Caco-2 (cell line): ENCODE data around the gene TMEM129. TPM values are rescaled to one million over a fixed set of nuclear protein-coding genes. Genes with fewer than 3 reads are reported as not detected.

Experiments
- BruUV-seq: library from RNA; stranded (reverse); fragments of 400-500 nt; replicated peaks from 2 replicates; lab custom pipeline; 2021; lab: Mats Ljungman, UMichigan
- CTCF ChIA-PET: fragments of 300-600 bp; sonication (Branson Sonifier 250); formaldehyde crosslinking; loops from one replicate; lab custom pipeline; 2022; ENCODE audit warnings: antibody characterized with exemption; lab: Charles Lee
- POLR2A ChIA-PET: fragments of 300-600 bp; sonication (Branson Sonifier 250); formaldehyde crosslinking; loops from one replicate; lab custom pipeline; 2022; ENCODE audit warnings: antibody characterized with exemption; lab: Charles Lee
- DNase-seq, 2 experiments: peaks; one replicate each; pipeline versions ENCODE4 v3.0.0 to v3.0.0-alpha.2; 2020 to 2022
- H3K27me3 ChIP-seq: replicated peaks from 2 replicates; pipeline ENCODE4 v1.6.0; 2011; ENCODE audit warnings: low read length; ENCODE audit not compliant: control insufficient read depth, insufficient read depth
- H3K36me3 ChIP-seq: 2 replicates; pipeline ENCODE4 v1.5.1; 2011; ENCODE audit warnings: low read length; ENCODE audit not compliant: control insufficient read depth, insufficient read depth
- H3K4me1 ChIP-seq: fragments of 250-450 bp; sonication (Bioruptor Pico); 2 replicates; pipeline ENCODE4 v1.5.1; 2020; ENCODE audit warnings: mild to moderate bottlenecking
- H3K4me3 ChIP-seq: 2 replicates; pipeline ENCODE4 v1.5.1; 2011; ENCODE audit warnings: low read depth, mild to moderate bottlenecking, control low read depth, low read length
- H3K9me3 ChIP-seq: fragments of 250-450 bp; sonication (Bioruptor Pico); 2 replicates; pipeline ENCODE4 v1.5.1; 2020; ENCODE audit warnings: mild to moderate bottlenecking, moderate library complexity
- H3K27ac Mint-ChIP-seq: one replicate; pipeline ENCODE4 v1.8.0; 2022; ENCODE audit warnings: mixed read lengths; ENCODE audit not compliant: unreplicated experiment
- H3K27me3 Mint-ChIP-seq: one replicate; pipeline ENCODE4 v1.8.0; 2022; ENCODE audit warnings: mixed read lengths; ENCODE audit not compliant: insufficient read depth, unreplicated experiment
- H3K36me3 Mint-ChIP-seq: one replicate; pipeline ENCODE4 v1.8.0; 2022; ENCODE audit warnings: mild to moderate bottlenecking, mixed read lengths; ENCODE audit not compliant: insufficient read depth, unreplicated experiment
- H3K4me1 Mint-ChIP-seq: one replicate; pipeline ENCODE4 v1.8.0; 2022; ENCODE audit warnings: low read depth, mixed read lengths; ENCODE audit not compliant: unreplicated experiment
- H3K4me3 Mint-ChIP-seq: one replicate; pipeline ENCODE4 v1.8.0; 2022; ENCODE audit warnings: mild to moderate bottlenecking, moderate library complexity, mixed read lengths; ENCODE audit not compliant: unreplicated experiment
- H3K9me3 Mint-ChIP-seq: one replicate; pipeline ENCODE4 v1.8.0; 2022; ENCODE audit warnings: mixed read lengths; ENCODE audit not compliant: unreplicated experiment
- CTCF ChIP-seq, 2 experiments: fragments of 200-600 bp in 1 of 2; IDR thresholded peaks; 1 replicate in 1 of 2; 2 replicates in 1 of 2; pipeline versions ENCODE4 v1.5.1 to v1.8.0; 2011 to 2022; ENCODE audit warnings: antibody characterized with exemption in 1 of 2, control low read depth in 1 of 2, inconsistent platforms in 1 of 2, low read depth in 1 of 2, low read length in 1 of 2, mild to moderate bottlenecking in 1 of 2, moderate library complexity in 1 of 2; ENCODE audit not compliant: insufficient read depth in 1 of 2, severe bottlenecking in 1 of 2, unreplicated experiment in 1 of 2
- intact Hi-C: fragments of 100-400 bp; cut with micrococcal nuclease; formaldehyde crosslinking; loops from one replicate; pipeline ENCODE4 v1.10.0; 2022; ENCODE audit not compliant: unreplicated experiment
- total RNA-seq: library from RNA; stranded (reverse); gene quantifications from 2 replicates; pipeline ENCODE4 v1.2.3, GENCODE V29; 2022

Gene TMEM129
- total RNA-seq, 1 experiment from 2014 or later, result 39.0 TPM

- Mint-ChIP-seq H3K36me3 (peaks cover 6% of the 10 kb centered on the region), H3K27me3 (no peaks in the 10 kb centered on the region), H3K4me3 (no peak overlapping the region), H3K9me3 (no peaks in the 10 kb centered on the region), H3K4me1 (peaks cover 12% of the 10 kb centered on the region), H3K27ac (peak overlapping the region; percentile 89)
- Histone ChIP-seq H3K4me3 (no peak overlapping the region), H3K9me3 (no peaks in the 10 kb centered on the region), H3K27me3 (no peaks in the 10 kb centered on the region), H3K36me3 (no peaks in the 10 kb centered on the region), H3K4me1 (peaks cover 52% of the 10 kb centered on the region)
- ChIA-PET POLR2A (no interaction called here), CTCF (interaction anchor here (0.7 kb wide), 1 partner anchor 13 kb away, joined by 5 read pairs; no protein-coding TSS in a partner anchor)
- no peak for DNase-seq
- no peak for TF ChIP-seq CTCF (IDR thresholded peaks at IDR 0.05; ENCODE audit: insufficient read depth in 1 of 2, low read depth in 1 of 2, low read length in 1 of 2, severe bottlenecking in 1 of 2, unreplicated experiment in 1 of 2)
- no TSS peak for BruUV-seq
- intact Hi-C loops, result loop anchor here (2.0 kb wide), 1 partner anchor 13 kb away; no protein-coding TSS in a partner anchor
Observed at GRCh38 chr4:1769692-1770091, 48.6 kb upstream of the TMEM129 start.

- Mint-ChIP-seq H3K4me1 (peaks cover 12% of the 10 kb centered on the region), H3K27me3 (no peaks in the 10 kb centered on the region), H3K27ac (peak overlapping the region; percentile 89), H3K9me3 (no peaks in the 10 kb centered on the region), H3K4me3 (peak overlapping the region; percentile 69), H3K36me3 (peaks cover 6% of the 10 kb centered on the region)
- CTCF ChIA-PET, result interaction anchor here (0.5 to 2.2 kb wide), 21 partner anchors 10 to 644 kb away, joined by 3 to 35 read pairs (median 5); partner anchors contain the start of gene FGFR3
- POLR2A ChIA-PET, result interaction anchor here (0.8 to 1.6 kb wide), 4 partner anchors 9 to 27 kb away, joined by 4 to 23 read pairs (median 6); partner anchors contain the start of gene FGFR3
- intact Hi-C loops, result loop anchor here (1.0 to 2.0 kb wide), 3 partner anchors 14 to 42 kb away; no protein-coding TSS in a partner anchor
- Histone ChIP-seq H3K27me3 (no peaks in the 10 kb centered on the region), H3K9me3 (no peaks in the 10 kb centered on the region), H3K4me3 (peak overlapping the region; percentile 42), H3K36me3 (no peaks in the 10 kb centered on the region), H3K4me1 (peaks cover 52% of the 10 kb centered on the region)
- TSS peak; percentile 81 for BruUV-seq
- TF ChIP-seq CTCF (IDR thresholded peaks at IDR 0.05; ENCODE audit: insufficient read depth in 1 of 2, low read depth in 1 of 2, low read length in 1 of 2, severe bottlenecking in 1 of 2, unreplicated experiment in 1 of 2), result no peak
- peak; percentile 86 to 91 for DNase-seq
Observed at GRCh38 chr4:1768367-1769034, 47.4 kb upstream of the TMEM129 start.

- TSS peak; percentile 78 for BruUV-seq
- peak overlapping the region; percentile 69 for H3K4me3 Mint-ChIP-seq
- POLR2A ChIA-PET, result interaction anchor here (0.6 to 1.6 kb wide), 7 partner anchors 10 to 47 kb away, joined by 4 to 23 read pairs (median 5); partner anchors contain the start of genes FGFR3 and TMEM129
- intact Hi-C loops, result loop anchor here (1.0 to 2.0 kb wide), 3 partner anchors 15 to 42 kb away; no protein-coding TSS in a partner anchor
- peak overlapping the region; percentile 42 for H3K4me3 ChIP-seq
- no peaks in the 10 kb centered on the region for H3K9me3 ChIP-seq
- CTCF ChIA-PET, result interaction anchor here (0.5 to 2.2 kb wide), 22 partner anchors 9 to 644 kb away, joined by 3 to 35 read pairs (median 5); partner anchors contain the start of genes FGFR3 and UVSSA
- peaks cover 52% of the 10 kb centered on the region for H3K4me1 ChIP-seq
- H3K36me3 ChIP-seq, result no peaks in the 10 kb centered on the region
- peaks cover 12% of the 10 kb centered on the region for H3K4me1 Mint-ChIP-seq
- H3K27me3 ChIP-seq, result no peaks in the 10 kb centered on the region
- peaks cover 6% of the 10 kb centered on the region for H3K36me3 Mint-ChIP-seq
- H3K9me3 Mint-ChIP-seq, result no peaks in the 10 kb centered on the region
- DNase-seq, result peak; percentile 84 to 87
- no peaks in the 10 kb centered on the region for H3K27me3 Mint-ChIP-seq
- peak; percentile 32 to 40 for TF ChIP-seq CTCF (IDR thresholded peaks at IDR 0.05; ENCODE audit: insufficient read depth in 1 of 2, low read depth in 1 of 2, low read length in 1 of 2, severe bottlenecking in 1 of 2, unreplicated experiment in 1 of 2)
- H3K27ac Mint-ChIP-seq, result no peak overlapping the region
Observed at GRCh38 chr4:1767770-1768366, 46.7 kb upstream of the TMEM129 start.
